AG04450 (cell line): Measurements from ENCODE around the gene SKAP1. TPM values are rescaled to one million over a fixed set of nuclear protein-coding genes. Genes with fewer than 3 reads are reported as not detected.
"Not testable (repeated sequence)": the region's sequence is repeated elsewhere in the genome, so short reads cannot be mapped to it uniquely, and the experiment has no call there.

ENCODE experiments used
- CTCF ChIA-PET: fragments of 300-600, 350-600 bp; formaldehyde crosslinking; extraction: SDS; loops from one replicate; lab custom pipeline; 2022; ENCODE audit warnings: antibody characterized with exemption, inconsistent platforms; lab: Charles Lee
- POLR2A ChIA-PET: fragments of 350-600 bp; formaldehyde crosslinking; extraction: SDS; loops from one replicate; lab custom pipeline; 2021; ENCODE audit warnings: antibody characterized with exemption, inconsistent platforms; lab: Yijun Ruan, JAX
- DNase-seq: peaks from one replicate; pipeline ENCODE4 v3.0.0-alpha.2; 2011; ENCODE audit warnings: low read depth, low spot score
- H3K27ac ChIP-seq: one replicate; pipeline ENCODE4 v1.5.1; 2012; ENCODE audit warnings: low read depth, low read length, control low read depth
- H3K27me3 ChIP-seq: one replicate; pipeline ENCODE4 v1.6.0; 2012; ENCODE audit warnings: low read length; ENCODE audit not compliant: control insufficient read depth, insufficient read depth
- H3K4me3 ChIP-seq: 2 replicates; pipeline ENCODE4 v1.5.1; 2011; ENCODE audit warnings: mild to moderate bottlenecking, low read depth, low read length, control low read depth
- H3K9me3 ChIP-seq: 2 replicates; pipeline ENCODE4 v1.5.1; 2012; ENCODE audit warnings: low read length; ENCODE audit not compliant: control insufficient read depth, insufficient read depth
- CTCF ChIP-seq: IDR thresholded peaks from 2 replicates; pipeline ENCODE4 v1.5.1; 2011; ENCODE audit warnings: low read depth, low read length, control low read depth, inconsistent platforms
- polyA plus RNA-seq: library from polyadenylated mRNA; depleted of rRNA; stranded (reverse); fragments of >200 nt; gene quantifications from 2 replicates; pipeline ENCODE4 v1.2.3, GENCODE V29; 2011

SKAP1 gene
- polyA plus RNA-seq, 1 experiment, result not detected

- H3K27ac ChIP-seq, result no peak overlapping the region
- no peak for TF ChIP-seq CTCF
- no peak for DNase-seq
- CTCF ChIA-PET, result interaction anchor here (1.3 to 1.8 kb wide), 3 partner anchors 14 to 496 kb away, joined by 3 to 9 read pairs (median 3); no protein-coding TSS in a partner anchor
- no peak overlapping the region for H3K4me3 ChIP-seq
- H3K27me3 ChIP-seq, result peaks cover 33% of the 10 kb centered on the region
- no peaks in the 10 kb centered on the region for H3K9me3 ChIP-seq
- POLR2A ChIA-PET, result no interaction called here
Observed at GRCh38 chr17:48294020-48294805, 135.8 kb downstream of the SKAP1 start.

DNA sequence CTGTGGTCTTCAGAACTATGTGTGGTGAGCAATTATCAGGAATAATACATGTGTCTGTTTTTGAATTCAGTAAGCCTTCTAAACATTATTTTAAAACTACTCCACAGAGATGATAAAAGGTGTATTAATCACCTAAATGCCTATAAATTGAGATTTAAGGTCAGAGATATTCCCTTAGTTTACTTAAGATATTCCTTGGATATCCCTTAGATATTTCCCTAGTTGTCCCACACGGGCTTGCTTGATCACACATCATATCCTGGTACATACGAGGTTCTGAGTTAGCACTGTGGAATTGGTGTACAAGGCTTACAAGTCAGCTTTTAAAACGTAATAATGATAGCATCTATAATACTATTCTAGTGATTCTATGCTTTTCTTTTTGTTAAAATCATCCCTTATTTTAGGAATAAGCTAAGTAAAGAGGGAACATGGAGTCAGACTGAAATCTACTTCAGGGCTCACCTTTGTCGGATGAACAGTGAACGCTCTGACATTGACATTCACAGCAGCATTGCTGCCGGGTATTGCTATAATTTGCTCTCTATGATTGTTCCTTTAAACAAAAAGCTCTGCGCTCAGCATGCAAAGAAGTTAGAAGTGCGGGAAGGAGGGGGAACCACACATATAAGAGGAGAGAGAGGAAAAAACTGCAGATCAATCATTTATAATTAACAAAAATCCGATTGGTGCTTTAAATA is 136.5 kb downstream of the SKAP1 start:
- POLR2A ChIA-PET, result no interaction called here
- H3K27me3 ChIP-seq, result peaks cover 31% of the 10 kb centered on the region
- no peak for DNase-seq
- H3K4me3 ChIP-seq, result no peak overlapping the region
- TF ChIP-seq CTCF, result no peak
- no peak overlapping the region for H3K27ac ChIP-seq
- no peaks in the 10 kb centered on the region for H3K9me3 ChIP-seq
- CTCF ChIA-PET, result interaction anchor here (0.8 to 1.8 kb wide), 4 partner anchors 15 to 497 kb away, joined by 3 to 9 read pairs (median 3); no protein-coding TSS in a partner anchor

- ChIA-PET POLR2A (no interaction called here), CTCF (interaction anchor here (0.8 kb wide), 1 partner anchor 27 kb away, joined by 3 read pairs; no protein-coding TSS in a partner anchor)
- Histone ChIP-seq H3K27me3 (peaks cover 23% of the 10 kb centered on the region), H3K9me3 (no peaks in the 10 kb centered on the region), H3K27ac (no peak overlapping the region), H3K4me3 (no peak overlapping the region)
- TF ChIP-seq CTCF, result no peak
- no peak for DNase-seq
Observed at GRCh38 chr17:48290378-48290777, 139.6 kb downstream of the SKAP1 start.

- H3K27ac ChIP-seq, H3K9me3 ChIP-seq, POLR2A ChIA-PET, CTCF ChIA-PET, DNase-seq, H3K4me3 ChIP-seq: not testable (repeated sequence)
- H3K27me3 ChIP-seq, result peaks cover 15% of the 10 kb centered on the region
Observed at GRCh38 chr17:48286917-48287316, 143.1 kb downstream of the SKAP1 start.

- TF ChIP-seq CTCF, result no peak
- DNase-seq, result no peak
- peaks cover 15% of the 10 kb centered on the region for H3K27me3 ChIP-seq
- H3K4me3 ChIP-seq, result no peak overlapping the region
- POLR2A ChIA-PET, result no interaction called here
- CTCF ChIA-PET, result no interaction called here
- no peak overlapping the region for H3K27ac ChIP-seq
- H3K9me3 ChIP-seq, result no peaks in the 10 kb centered on the region
Observed at GRCh38 chr17:48285614-48286013, 144.4 kb downstream of the SKAP1 start.
